Fibroblast of mammary gland (primary cell): Measurements from ENCODE around the gene OR51D1.
A peak's percentile ranks its signal among the peaks of the same experiment; 100 is the strongest.

ENCODE experiments used
- DNase-seq: peaks from one replicate; pipeline ENCODE4 v3.0.0-alpha.2; 2010; ENCODE audit warnings: low read depth
- H3K4me3 ChIP-seq: 2 replicates; pipeline ENCODE4 v1.5.1; 2011; ENCODE audit warnings: low read depth, mild to moderate bottlenecking, low read length, moderate library complexity; ENCODE audit not compliant: control insufficient read depth
- TF ChIP-seq, protein P1 (sequence below): conservative IDR thresholded peaks from 2 replicates; pipeline ENCODE4 v1.5.1; 2011; ENCODE audit warnings: low read depth, low read length, inconsistent platforms; ENCODE audit not compliant: control insufficient read depth, insufficient read depth

The OR51D1 gene, protein sequence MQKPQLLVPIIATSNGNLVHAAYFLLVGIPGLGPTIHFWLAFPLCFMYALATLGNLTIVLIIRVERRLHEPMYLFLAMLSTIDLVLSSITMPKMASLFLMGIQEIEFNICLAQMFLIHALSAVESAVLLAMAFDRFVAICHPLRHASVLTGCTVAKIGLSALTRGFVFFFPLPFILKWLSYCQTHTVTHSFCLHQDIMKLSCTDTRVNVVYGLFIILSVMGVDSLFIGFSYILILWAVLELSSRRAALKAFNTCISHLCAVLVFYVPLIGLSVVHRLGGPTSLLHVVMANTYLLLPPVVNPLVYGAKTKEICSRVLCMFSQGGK

DNA sequence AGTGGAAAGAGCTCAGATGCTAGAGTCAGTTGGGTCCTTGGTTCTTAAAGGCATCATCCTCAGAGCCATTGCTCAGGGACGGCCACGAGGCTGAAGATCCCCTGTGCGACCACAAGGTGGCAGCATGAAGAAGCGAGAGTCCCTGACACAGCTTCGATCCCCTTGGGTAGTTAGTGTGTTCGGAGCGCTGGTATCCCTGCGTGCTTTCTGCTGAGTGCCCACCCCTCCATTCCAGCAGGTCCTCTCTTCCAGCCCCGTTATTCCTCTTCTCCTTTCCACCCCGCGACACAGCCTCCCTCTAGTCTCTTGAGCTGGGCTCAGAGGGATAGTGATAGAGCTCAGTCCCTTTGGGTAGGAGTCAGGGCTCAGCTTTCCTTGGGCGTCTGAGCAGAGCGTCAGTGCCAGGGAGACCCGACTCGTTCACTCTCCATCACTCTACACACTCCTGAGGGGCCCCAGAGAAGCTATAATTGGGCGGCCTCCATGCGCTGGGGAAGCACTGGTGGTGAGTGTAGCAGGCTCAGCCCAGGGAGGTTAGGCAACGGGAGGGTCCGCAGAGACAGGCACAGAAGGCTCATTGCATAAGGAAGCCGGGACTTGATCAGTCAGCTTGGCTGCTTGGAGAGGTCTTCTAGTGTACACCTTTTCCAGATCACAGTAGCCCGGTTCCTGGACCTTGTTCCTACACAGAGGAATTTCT, at the start of gene OR51D1:
Gene OR51D1, plus strand, starts transcription at position 516 of the 700 bp plus-strand sequence. CDS start 2,314 bp downstream, outside the sequence.
- TF ChIP-seq, protein P1, sequence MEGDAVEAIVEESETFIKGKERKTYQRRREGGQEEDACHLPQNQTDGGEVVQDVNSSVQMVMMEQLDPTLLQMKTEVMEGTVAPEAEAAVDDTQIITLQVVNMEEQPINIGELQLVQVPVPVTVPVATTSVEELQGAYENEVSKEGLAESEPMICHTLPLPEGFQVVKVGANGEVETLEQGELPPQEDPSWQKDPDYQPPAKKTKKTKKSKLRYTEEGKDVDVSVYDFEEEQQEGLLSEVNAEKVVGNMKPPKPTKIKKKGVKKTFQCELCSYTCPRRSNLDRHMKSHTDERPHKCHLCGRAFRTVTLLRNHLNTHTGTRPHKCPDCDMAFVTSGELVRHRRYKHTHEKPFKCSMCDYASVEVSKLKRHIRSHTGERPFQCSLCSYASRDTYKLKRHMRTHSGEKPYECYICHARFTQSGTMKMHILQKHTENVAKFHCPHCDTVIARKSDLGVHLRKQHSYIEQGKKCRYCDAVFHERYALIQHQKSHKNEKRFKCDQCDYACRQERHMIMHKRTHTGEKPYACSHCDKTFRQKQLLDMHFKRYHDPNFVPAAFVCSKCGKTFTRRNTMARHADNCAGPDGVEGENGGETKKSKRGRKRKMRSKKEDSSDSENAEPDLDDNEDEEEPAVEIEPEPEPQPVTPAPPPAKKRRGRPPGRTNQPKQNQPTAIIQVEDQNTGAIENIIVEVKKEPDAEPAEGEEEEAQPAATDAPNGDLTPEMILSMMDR = peak; percentile 87
- H3K4me3 ChIP-seq = no peak within 1 kb of the TSS
- DNase-seq = peak; percentile 68

DNA sequence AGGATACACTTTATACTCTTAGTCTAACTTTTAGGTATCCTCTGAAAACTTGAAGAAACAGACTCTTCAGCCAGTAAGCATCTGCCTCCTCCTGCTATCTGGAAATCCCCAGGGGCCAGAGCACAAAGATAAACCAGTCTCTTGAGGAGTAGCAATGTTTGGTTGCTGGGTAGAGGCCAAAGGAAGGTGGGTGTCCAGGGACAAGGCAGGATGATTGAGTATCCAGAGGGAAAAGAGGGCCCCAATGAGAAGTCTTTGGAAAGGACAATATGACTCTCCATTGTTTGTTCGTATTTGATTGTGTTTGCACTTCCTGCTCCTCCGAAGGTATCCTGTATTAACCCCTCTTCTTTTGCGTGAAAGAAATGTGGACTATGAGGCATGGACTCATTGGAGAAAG, 48.3 kb upstream of the OR51D1 start:
- H3K4me3 ChIP-seq = no peak overlapping the region
- DNase-seq = no peak
- TF ChIP-seq, protein P1 = no peak

DNA sequence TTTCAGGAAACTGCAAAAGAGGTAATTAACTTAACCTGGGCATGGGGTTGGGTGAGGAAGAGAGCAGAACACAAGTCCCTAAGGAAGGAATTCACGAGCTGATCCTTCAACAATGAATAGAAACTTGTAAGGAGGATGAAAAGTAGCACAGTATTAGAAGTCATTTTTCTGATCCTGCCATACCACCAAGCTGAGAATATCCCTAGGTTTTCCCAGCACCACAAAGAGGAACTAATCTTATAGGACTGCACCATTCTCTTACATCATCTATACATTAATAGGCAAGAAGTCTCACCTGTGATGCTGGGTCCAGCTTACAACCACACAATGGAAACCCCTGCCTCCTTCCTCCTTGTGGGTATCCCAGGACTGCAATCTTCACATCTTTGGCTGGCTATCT, 43.5 kb upstream of the OR51D1 start, which contains the start of gene OR52I1:
Gene OR52I1, plus strand, starts transcription at position 301 of the 400 bp plus-strand sequence. Its CDS starts 0 bp downstream, at position 301.
- TF ChIP-seq, protein P1 = no peak
- DNase-seq = no peak
- no peak within 1 kb of the TSS for H3K4me3 ChIP-seq

DNA sequence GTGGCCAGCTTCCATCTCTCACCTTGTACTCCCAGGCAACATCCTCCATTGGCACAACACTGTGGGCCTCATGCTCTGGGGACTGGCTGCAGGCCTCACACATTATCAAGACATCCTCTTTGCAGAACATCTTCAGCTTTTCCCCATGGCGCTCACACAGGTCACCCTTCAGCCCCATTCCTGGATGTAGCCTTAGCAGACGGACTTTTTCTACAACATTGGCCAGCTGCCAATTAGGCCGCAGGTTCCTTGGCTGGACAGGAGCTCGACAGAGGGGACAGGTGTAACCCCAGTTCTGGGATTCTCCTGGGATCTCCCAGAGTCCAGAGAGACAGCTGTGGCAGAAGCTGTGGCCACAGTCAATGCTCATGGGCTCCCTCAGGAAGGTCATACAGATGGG, 32.2 kb upstream of the OR51D1 start:
- TF ChIP-seq, protein P1 = no peak
- DNase-seq = no peak
- no peak overlapping the region for H3K4me3 ChIP-seq

DNA sequence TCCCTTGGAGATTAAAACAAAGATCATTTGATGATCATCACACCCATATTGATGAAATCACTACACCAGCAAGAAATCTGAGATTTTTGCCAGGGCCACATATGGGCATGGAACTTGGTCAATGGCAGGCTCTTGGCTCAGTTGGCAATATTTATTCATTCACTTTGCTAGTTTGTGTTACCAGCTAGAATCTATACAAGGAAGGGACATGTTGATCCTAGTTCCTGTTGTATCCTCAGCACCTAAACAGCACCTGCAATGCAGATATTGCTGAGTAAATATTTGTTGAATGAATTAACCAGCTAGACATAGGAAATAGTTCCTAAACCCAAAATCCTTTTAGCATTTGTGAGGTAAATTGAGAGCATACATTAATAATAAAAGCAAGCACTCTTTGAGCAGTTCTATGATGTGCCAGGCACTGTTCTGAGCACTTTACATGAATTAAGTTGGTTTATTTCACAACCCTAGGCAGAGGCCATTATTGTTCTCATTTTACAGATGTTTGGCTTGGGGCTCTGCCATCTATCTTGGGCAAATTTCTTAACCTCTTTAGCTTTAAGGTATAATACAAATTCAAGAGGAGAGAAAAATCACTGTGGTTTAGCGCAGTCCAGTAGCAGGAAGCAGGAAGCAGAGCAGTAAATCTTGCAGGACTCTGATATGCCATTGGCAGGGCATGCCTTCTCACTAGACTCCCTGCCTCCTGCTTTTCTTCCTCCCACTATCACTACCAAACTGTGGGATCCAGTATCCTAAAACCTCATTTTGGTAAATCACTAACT, 30.9 kb upstream of the OR51D1 start:
- DNase-seq = peak; percentile 43
- TF ChIP-seq, protein P1 = no peak
- H3K4me3 ChIP-seq = no peak overlapping the region

DNA sequence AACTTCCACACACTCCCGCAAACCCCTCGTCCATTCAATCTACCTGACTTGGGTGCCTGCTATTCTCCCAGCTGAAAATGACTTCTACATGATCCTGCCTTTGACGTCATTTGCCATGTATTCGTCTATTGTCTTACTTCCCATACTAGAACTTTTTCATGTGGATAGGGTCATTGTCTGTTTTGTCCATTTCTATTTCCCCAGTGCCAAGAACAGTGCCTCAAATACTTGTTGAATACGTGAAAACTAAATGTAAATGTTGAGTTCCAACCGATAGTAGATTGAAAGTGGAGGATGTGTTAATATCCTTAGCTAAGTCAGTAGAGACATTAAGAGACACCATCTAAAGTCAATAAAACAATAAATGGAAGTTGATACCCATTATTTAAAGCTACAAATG, 30.2 kb upstream of the OR51D1 start:
- TF ChIP-seq, protein P1 = no peak
- DNase-seq = peak; percentile 32

More for the DNA sequence above, 30.2 kb upstream of the OR51D1 start:
- H3K4me3 ChIP-seq = peak overlapping the region; percentile 71
